GM18951 (cell line): Measurements from ENCODE around the gene ZNF74.
"Not testable (repeated sequence)": the region's sequence is repeated elsewhere in the genome, so short reads cannot be mapped to it uniquely, and the experiment has no call there.

Source experiments
- POLR2A ChIP-seq: IDR thresholded peaks from 4 replicates; pipeline ENCODE4 v1.6.1; 2011; ENCODE audit warnings: mild to moderate bottlenecking; ENCODE audit not compliant: insufficient read length, insufficient read depth; ENCODE audit errors: extremely low read depth
- in situ Hi-C: fragments of 300-500 bp; cut with MboI; formaldehyde crosslinking; loops from one replicate; pipeline ENCODE4 v1.12.0; 2022; ENCODE audit warnings: low sequenced_read_pairs, mixed read lengths, inconsistent platforms; ENCODE audit not compliant: unreplicated experiment

Gene ZNF74

GRCh38 chr22:20373195-20373706 is 20.7 kb upstream of the ZNF74 start:
- in situ Hi-C loops, result not testable (repeated sequence)

DNA sequence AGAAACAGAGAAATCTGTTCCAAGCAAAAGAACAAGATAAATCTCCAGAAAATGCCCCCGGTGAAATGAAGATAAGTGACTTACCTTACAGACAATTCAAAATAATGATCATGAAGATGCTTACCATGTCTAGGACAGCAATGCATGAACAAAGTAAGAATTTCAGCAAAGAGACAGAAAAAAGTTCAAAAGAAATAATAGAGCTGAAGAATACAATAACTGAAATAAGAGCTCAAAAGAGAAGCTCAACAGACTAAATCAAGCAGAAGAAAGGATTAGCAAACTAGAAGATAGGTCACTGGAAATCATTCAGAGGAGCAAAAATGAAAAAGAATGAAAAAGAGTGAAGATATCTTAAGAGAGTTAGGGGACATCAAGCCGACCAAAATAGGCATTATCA is 19.8 kb upstream of the ZNF74 start:
- in situ Hi-C loops, result not testable (repeated sequence)

DNA sequence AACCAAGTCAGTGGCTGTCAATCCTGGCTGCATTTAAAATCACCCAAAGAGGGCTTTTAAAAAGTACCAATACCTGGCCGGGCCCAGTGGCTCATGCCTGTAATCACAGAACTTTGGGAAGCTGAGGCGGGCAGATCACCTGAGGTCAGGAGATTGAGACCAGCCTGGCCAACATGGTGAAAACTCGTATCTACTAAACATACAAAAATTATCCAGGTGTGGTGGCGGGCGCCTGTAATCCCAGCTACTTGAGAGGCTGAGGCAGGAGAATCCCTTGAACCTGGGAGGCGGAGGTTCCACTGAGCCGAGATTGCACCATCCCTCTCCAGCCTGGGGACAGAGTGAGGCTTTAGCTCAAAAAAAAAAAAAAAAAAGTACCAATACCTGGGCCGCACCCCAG is 17.7 kb upstream of the ZNF74 start:
- in situ Hi-C loops, result not testable (repeated sequence)

DNA sequence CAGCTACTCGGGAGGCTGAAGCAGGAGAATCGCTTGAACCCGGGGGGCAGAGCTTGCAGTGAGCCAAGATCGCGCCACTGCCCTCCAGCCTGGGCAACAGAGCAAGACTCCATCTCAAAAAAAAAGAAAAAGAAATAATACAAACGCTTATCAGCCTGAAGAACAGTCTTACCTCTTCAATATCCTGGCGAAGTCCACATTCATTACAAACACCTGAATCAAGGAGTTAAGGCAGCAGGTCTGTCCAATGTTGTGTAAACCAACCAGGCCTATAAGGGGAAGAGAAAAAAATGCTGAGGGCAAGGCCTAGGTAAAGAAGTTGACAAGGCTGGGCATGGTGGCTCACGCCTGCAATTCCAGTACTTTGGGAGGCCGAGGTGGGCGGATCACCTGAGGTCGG is 17.0 kb upstream of the ZNF74 start:
- in situ Hi-C loops, result not testable (repeated sequence)

GRCh38 chr22:20378110-20378509 is 15.8 kb upstream of the ZNF74 start:
- in situ Hi-C loops, result no loop called here
- no peak for TF ChIP-seq POLR2A

GRCh38 chr22:20378684-20379083 is 15.3 kb upstream of the ZNF74 start:
- in situ Hi-C loops, result not testable (repeated sequence)

DNA sequence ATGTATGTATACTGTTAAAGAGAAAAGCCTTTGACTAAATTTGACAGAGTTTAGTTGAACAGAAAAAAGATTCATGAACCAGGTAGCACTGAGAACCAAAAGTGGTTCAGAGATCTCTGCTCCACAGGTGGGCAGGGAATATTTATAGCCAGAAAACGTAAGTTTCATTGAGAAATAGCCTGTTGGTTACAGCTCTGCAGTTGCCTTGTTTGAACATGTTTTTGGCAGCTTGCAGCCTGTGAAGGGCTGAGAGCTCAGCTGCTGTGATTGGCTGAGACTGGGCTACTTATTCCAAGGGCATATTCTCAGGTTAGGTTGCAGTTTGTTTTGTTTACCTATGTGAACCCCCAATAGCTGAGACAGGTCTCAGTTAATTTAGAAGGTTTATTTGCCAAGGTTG is 13.5 kb upstream of the ZNF74 start:
- in situ Hi-C loops, result no loop called here
- no peak for TF ChIP-seq POLR2A

- in situ Hi-C loops, result no loop called here
- no peak for TF ChIP-seq POLR2A
These were observed 10.4 kb upstream of the ZNF74 start for GRCh38 chr22:20383538-20383937.

DNA sequence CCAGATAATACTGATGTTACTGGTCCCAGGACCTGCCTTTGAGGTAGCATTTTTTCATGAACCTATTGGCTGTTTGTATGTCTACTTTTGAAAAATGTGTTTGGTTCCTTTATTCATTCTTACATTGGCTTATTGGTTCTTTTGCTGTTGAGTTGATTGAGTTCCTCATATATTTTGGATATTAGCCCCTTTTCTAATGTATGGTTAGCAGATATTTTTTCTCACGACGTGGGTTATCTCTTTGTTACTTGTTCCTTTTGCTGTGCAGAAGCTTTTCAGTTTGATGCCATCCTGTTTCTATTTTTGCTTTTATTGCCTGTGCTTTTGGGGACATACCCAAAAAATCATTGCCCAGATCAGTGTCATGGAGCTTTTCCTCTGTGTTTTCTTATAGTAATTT is 9.8 kb upstream of the ZNF74 start:
- no peak for TF ChIP-seq POLR2A
- in situ Hi-C loops, result no loop called here

- no peak for TF ChIP-seq POLR2A
- in situ Hi-C loops, result no loop called here
These were observed 9.1 kb upstream of the ZNF74 start for GRCh38 chr22:20384865-20385264.

- in situ Hi-C loops, result no loop called here
- no peak for TF ChIP-seq POLR2A
These were observed 7.6 kb upstream of the ZNF74 start for GRCh38 chr22:20386336-20386735.

DNA sequence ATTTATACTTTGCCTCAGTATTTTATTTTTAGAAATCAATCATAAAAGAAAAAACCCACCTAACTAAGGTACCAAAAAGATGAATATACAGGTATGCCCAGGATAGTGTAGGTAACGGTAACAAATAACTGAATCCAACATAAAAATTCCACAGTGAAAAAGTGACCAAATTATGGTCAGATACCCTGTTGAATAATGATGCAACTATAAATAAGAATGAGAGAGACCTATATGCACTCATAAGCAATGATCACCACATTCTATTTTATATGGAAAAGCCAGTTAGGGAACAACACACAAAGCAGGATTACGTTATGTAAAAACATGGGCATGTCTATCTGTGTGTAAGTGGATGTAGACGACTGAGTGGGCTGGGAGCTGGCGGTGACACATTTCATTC is 7.0 kb upstream of the ZNF74 start:
- in situ Hi-C loops, result no loop called here
- no peak for TF ChIP-seq POLR2A

DNA sequence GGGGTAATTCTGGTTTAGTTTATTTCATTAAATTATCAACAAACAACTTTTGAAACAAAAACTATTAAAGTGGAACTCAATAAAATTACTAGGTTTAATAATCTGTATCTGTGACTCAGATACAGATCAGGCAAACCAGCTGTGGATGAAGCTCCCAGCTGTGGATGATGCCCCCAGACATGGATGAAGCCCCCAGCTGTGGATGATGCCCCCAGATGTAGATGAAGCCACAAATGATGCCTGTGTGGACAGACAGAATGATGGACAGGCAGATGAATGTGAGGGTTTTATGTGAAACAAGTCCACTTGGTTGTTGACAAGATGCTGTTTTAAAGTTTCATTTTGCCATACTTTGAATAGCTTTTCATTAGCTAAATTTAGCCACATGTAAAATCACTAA is 5.8 kb upstream of the ZNF74 start:
- TF ChIP-seq POLR2A, result no peak
- in situ Hi-C loops, result no loop called here

GRCh38 chr22:20389288-20389687 is 4.7 kb upstream of the ZNF74 start:
- in situ Hi-C loops, result no loop called here
- TF ChIP-seq POLR2A, result no peak

GRCh38 chr22:20390394-20390907 is 3.5 kb upstream of the ZNF74 start:
- TF ChIP-seq POLR2A, result no peak
- in situ Hi-C loops, result no loop called here

DNA sequence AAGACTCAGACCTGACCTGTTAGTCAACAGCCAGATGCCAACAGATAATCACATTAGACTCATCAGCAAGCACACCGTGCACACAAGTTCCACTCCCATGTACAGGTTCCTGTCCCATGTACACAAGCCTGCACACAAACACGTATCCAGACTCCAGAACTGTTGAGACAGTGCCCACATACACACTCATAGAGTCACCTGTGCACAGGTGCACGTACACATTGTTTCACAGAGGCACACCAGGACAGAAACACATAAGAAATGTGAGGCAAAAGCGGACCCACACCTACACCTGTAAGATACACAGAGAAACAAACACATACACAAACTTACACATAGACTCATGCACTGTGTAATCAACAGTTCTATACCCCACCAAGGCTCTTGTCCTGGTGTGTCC is 2.7 kb upstream of the ZNF74 start:
- TF ChIP-seq POLR2A, result no peak
- in situ Hi-C loops, result no loop called here

GRCh38 chr22:20392365-20392881 is 1.5 kb upstream of the ZNF74 start:
- in situ Hi-C loops, result not testable (repeated sequence)
